HTR-8/SVneo (cell line): ENCODE results near the gene PATJ.
"Not testable (repeated sequence)": the region's sequence is repeated elsewhere in the genome, so short reads cannot be mapped to it uniquely, and the experiment has no call there.

Experiments
- DNase-seq: peaks from one replicate; pipeline ENCODE4 v3.0.0; 2011; ENCODE audit warnings: low spot score, mixed read lengths; ENCODE audit not compliant: insufficient read length
- FAIRE-seq: peaks from 2 replicates; lab custom pipeline; 2011; peaks lifted over from hg19 to GRCh38; lab: Jason Lieb, UNC

Gene PATJ

DNA sequence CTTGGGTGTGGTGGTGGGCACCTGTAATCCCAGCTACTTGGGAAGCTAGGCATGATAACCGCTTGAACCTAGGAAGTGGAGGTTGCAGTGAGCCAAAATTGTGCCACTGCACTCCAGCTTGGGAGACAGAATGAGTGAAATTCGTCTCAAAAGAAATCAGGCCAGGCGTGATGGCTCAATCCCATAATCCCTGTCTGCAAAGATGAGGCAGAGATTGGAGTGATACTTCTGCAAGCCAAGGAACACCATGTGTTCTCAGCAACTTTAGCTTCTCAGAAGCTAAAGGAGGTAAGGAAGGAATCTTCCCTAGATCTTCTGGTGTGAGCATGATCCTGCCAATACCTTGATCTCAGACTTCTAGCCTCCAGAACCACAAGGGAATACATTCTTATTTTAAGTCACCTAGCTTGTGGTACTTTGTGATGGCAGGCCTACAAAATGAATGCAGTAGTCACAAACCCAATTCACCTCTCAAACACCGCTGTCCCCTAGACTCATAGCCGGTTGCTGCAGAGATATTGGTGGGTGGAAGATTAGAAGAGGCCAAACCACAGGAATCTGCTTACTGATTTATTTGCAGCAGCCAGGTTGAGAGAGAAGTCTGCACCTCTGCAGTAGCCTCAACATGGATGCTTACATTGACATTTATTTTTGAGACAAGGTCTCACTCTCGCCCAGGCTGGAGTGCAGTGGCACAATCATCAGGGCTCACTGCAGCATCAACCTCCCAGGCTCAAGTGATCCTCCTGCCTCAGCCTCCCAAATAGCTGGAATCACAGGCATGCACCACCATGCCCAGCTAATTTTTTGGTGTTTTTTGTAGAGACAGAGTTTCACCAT, 471.0 kb downstream of the PATJ start:
- no peak for DNase-seq
- no peak for FAIRE-seq

DNA sequence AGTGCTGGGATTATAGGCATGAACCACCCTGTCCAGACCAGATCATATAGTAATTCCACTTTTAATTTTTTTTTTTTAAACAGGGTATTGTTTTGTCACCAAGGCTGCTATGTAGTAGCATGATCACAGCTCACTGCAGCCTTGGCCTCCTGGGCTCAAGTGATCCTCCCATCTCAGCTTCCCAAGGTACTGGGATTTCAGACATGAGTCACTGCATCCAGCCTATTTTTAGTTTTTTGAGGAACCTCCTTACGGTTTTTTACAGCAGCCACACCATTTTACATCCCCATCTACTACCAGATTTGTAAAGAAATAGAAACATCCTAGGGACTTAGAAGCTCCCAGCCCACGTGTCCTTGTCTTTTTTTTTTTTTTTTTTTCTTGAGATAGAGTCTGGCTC, 476.3 kb downstream of the PATJ start:
- DNase-seq, result no peak
- no peak for FAIRE-seq

DNA sequence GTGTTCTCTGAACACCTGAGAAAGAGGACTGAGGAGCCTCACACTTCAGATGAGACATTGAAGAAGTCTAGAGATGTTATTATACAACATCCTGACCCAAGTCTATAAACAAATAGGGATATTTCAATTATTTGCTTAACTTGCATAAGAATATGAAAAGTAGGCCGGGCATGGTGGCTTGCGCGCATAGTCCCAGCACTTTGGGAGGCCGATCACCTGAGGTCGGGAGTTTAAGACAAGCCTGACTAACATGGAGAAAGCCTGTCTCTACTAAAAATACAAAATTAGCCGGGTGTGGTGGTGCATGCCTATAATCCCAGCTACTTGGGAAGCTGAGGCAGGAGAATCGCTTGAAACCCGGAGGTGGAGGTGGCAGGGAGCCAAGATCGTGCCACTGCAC, 478.2 kb downstream of the PATJ start:
- not testable (repeated sequence) for FAIRE-seq, DNase-seq

DNA sequence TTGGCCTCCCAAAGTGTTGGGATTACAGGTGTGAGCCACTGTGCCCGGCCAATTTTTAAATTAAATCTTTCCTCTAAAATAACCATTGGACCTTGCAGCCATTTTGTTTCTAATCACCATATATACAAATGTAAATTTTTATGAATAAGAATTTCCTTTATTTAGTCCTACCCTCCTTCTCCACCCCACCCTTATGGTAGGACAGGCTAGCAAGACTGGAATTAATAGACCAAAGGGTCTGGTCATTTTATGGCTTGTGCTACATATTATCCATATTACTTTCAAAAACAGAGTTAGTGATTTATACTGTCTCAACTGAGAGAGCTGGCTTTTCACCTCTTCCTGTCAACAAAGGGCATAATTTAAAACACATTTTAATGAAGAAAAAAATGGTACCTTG, 478.9 kb downstream of the PATJ start:
- FAIRE-seq (no peak), DNase-seq (no peak)

DNA sequence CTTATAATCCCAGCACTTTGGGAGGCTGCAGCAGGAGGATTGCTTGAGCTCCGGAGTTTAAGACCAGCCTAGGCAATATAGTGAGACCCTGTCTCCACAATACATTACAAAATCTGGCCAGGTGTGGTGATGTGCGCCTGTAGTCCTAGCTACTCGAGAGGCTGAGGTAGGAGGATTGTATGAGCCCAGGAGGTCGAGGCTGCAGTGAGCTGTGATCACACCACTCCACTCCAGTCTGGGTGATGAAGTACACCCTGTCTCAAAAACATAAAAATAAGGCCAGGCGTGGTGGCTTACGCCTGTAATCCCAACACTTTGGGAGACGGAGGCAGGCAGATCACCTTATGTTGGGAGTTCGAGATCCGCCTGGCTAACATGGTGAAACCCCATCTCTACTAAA, 480.0 kb downstream of the PATJ start:
- no peak for FAIRE-seq
- no peak for DNase-seq

DNA sequence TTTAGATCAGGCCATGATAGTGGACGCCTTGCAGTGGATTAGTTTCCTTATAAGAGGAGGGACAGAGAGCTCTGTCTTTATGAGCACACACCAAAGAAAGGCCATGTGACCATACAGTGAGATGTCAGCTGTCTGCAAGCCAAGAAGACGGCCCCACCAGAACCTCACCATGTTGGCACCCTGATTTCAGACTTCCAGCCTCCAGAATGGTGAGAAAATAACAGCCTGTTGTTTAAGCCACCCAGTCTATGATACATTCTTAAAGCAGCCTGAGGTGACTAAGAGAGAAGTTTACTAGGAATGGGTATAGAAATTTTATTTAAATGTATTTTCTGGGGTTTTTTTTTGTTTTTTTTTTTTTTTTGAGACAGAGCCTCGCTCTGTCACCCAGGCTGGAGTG, 481.9 kb downstream of the PATJ start:
- DNase-seq, result no peak
- no peak for FAIRE-seq

DNA sequence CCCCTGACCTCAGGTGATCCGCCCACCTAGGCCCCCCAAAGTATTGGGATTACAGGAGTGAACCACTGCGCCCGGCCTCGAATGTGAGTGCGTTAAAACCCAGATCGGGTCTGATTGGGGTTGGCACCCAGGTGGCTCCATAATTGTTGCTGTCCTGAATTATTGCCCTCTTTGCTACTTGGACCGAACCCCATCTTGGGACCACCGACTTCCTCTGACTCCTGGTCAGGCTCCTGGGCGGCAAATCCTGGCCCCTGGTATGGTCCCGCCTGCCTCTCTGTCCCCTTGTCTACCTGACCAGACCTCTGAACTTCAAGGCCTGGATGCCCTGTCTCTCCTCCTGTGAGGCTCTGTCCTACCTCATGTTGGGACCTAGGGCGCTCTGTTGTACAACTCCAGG, 485.2 kb downstream of the PATJ start:
- DNase-seq (no peak), FAIRE-seq (no peak)
